Measurements from ENCODE around the gene ABL1. TPM values are rescaled to one million over a fixed set of nuclear protein-coding genes. Genes with fewer than 3 reads are reported as not detected.

ABL1 gene
- total RNA-seq, 1 donor from 2014 or later, result 31.2 TPM

- DNase-seq (ENCODE audit: low read depth), result no peak
- TF ChIP-seq, protein P1, sequence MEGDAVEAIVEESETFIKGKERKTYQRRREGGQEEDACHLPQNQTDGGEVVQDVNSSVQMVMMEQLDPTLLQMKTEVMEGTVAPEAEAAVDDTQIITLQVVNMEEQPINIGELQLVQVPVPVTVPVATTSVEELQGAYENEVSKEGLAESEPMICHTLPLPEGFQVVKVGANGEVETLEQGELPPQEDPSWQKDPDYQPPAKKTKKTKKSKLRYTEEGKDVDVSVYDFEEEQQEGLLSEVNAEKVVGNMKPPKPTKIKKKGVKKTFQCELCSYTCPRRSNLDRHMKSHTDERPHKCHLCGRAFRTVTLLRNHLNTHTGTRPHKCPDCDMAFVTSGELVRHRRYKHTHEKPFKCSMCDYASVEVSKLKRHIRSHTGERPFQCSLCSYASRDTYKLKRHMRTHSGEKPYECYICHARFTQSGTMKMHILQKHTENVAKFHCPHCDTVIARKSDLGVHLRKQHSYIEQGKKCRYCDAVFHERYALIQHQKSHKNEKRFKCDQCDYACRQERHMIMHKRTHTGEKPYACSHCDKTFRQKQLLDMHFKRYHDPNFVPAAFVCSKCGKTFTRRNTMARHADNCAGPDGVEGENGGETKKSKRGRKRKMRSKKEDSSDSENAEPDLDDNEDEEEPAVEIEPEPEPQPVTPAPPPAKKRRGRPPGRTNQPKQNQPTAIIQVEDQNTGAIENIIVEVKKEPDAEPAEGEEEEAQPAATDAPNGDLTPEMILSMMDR (conservative IDR thresholded peaks at IDR 0.05; ENCODE audit: low read depth, low read length), result peak; percentile 27
Observed at GRCh38 chr9:130893341-130894101, 58.5 kb downstream of the ABL1 start.

DNA sequence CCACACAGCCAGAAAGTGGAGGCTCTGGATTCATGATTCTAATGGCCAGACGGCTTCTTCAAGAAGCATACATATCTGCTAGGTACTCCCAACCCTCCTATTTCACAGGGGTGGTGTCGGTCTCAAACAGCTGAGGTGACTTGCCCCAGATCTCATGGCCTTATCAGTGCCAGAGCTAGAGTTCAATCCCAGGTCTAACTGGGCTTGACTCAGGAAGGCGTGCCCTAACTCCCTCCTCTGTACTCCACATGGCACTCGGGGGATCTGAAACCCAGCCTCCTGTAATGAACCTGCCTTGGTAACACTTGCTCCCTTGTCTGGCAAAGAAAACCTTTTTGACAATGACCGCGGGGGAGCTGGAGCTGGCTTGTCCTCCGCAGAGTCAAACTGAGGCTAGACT is 59.5 kb downstream of the ABL1 start:
- H3K4me3 ChIP-seq (ENCODE audit: low read depth, low read length), result no peak overlapping the region
- no peak for DNase-seq (ENCODE audit: low read depth)
- TF ChIP-seq, protein P1 (conservative IDR thresholded peaks at IDR 0.05; ENCODE audit: low read depth, low read length), result no peak

More at GRCh38 chr9:130893341-130894101, 58.5 kb downstream of the ABL1 start:
- no peak overlapping the region for H3K4me3 ChIP-seq (ENCODE audit: low read depth, low read length)

DNA sequence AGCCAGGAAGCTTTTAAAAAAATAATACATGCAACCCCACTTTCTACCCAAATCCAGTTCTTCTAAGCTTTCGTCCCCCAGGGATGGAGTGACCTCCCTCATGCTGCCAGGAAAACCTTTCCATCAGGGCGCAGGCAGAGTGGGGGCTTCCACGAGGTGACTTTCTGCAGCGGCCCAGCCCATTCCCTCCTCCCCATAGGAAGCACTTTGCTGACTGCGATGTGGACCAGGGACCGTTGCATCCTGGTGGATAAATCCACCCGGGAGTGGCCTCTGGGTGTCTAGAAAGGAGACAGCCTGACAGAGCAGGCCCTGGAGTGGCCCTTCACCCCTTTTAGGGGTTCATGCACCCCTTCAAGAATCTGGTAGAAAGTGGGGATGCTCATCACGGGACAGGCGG is 60.0 kb downstream of the ABL1 start:
- no peak for DNase-seq (ENCODE audit: low read depth)
- no peak overlapping the region for H3K4me3 ChIP-seq (ENCODE audit: low read depth, low read length)
- TF ChIP-seq, protein P1 (conservative IDR thresholded peaks at IDR 0.05; ENCODE audit: low read depth, low read length), result no peak

GRCh38 chr9:130895481-130896232 is 60.6 kb downstream of the ABL1 start:
- TF ChIP-seq, protein P1 (conservative IDR thresholded peaks at IDR 0.05; ENCODE audit: low read depth, low read length), result peak; percentile 17
- DNase-seq (ENCODE audit: low read depth), result no peak

DNA sequence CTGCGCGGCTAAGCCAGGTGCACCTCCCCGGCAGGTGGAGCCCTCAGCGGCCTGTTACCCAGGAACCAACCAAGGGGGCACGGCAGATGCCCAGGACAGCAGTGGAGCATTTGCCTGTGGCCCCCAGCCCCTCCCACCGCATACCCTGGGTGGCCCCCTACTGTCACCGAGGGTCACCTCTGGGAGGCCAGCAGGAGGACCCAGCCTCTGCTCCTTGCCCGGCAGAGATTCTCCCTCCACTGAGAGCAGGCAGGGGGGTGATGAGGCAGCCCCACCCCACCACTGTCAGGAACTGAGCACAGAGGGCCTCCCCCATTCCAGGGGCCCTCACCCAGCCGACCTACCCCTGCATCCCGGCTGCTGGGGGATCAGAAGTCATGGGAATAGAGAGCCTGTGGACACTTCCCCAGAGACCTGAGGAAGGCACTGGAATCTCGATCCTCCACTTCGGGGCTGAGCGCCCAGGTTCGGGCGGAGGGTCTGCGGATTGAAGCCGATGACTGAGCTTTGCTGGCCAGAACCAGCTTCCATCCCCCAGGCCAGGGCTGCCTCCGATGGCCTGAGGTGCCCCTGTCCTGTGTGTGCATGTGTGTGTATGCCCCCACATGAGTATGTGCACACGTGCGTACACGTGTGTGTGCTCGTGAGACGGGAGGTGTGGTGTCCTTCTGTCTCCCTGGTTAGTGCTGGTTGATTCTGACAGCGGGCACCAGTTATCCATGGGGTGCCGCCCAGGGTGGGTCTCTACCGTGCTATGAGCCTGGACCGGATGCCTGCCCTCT is 61.4 kb downstream of the ABL1 start, which contains the start of gene QRFP:
Gene QRFP, minus strand, starts transcription at position 580 of the 782 bp plus-strand sequence. CDS start 2,974 bp downstream, outside the sequence.
- TF ChIP-seq, protein P1 (conservative IDR thresholded peaks at IDR 0.05; ENCODE audit: low read depth, low read length), result no peak
- no peak for DNase-seq (ENCODE audit: low read depth)
- H3K4me3 ChIP-seq (ENCODE audit: low read depth, low read length), result no peak within 1 kb of the TSS

More at GRCh38 chr9:130895481-130896232, 60.6 kb downstream of the ABL1 start:
- no peak overlapping the region for H3K4me3 ChIP-seq (ENCODE audit: low read depth, low read length)

DNA sequence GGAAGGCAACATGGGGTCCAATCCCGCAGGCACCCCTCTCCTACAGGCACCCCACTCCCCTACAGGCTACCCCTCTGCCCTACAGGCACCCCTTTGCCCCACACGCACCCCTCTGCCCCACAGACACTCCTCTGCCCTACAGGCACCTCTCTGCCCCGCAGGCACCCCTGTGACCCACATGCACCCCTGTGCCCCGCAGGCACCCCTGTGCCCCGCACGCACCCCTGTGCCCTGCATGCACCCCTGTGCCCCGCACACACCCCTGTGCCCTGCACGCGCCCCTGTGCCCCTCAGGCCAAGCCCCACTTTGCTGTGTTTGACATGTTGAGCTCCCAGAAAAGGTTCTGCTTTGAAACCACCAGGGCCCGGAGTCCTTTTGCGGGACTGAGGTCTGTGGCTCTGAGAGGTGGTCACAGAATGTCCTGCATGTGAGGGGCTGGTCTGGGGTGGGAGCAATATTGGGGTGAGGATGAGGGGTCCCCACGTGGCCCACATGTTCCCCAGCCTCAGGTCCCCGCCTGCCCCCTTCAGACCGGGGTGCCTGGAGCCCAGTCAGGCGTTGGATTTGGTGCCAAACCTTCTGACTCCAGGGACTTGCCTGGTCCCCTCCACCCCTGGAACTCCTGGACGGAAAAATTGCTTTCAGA is 62.2 kb downstream of the ABL1 start:
- no peak for DNase-seq (ENCODE audit: low read depth)
- TF ChIP-seq, protein P1 (conservative IDR thresholded peaks at IDR 0.05; ENCODE audit: low read depth, low read length), result no peak
- H3K4me3 ChIP-seq (ENCODE audit: low read depth, low read length), result no peak overlapping the region
